DMS114 treated with DMSO at 0.1 percent for 48 hours (cell line): ENCODE measurements around the gene GOLIM4.
"Not testable (repeated sequence)": the region's sequence is repeated elsewhere in the genome, so short reads cannot be mapped to it uniquely, and the experiment has no call there.

ENCODE experiments used
- DNase-seq: peaks from one replicate; lab custom pipeline; 2025; ENCODE audit not compliant: unreplicated experiment; lab: John Stamatoyannopoulos, UW

Gene GOLIM4

GRCh38 chr3:168049367-168049974 lies 46.3 kb downstream of the GOLIM4 start:
- DNase-seq: no peak

GRCh38 chr3:168048414-168049330 lies 47.1 kb downstream of the GOLIM4 start:
- DNase-seq: no peak

- no peak for DNase-seq
Observed at GRCh38 chr3:168047936-168048335, 47.8 kb downstream of the GOLIM4 start.

DNA sequence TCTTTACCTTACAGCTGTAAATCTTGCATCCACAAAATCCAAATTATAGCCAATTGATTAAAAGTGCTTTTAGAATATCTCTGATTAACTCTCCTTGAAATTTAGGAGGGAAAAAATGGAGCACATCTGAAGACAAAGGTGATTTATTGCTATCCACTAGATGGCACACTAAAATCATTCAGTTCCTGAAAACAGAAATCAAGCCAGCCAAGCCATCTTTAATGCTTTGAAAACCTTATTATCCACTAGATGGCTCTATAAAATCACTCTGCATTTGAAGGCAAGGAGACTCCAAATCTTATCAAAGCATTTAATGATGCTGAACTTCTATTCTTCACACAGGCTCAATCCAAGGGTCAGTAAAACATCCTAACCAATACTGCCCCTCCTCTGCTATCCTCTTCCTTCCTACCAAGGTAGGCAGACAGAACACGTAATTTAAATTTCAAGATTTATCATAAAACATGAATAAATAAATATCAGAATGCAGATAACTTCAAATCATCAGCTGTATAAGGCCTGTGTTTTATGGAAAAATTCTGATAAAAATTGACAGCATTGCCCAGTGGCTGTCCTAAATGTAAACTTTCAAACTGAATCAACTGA lies 48.4 kb downstream of the GOLIM4 start:
- DNase-seq: peak; percentile 88

DNA sequence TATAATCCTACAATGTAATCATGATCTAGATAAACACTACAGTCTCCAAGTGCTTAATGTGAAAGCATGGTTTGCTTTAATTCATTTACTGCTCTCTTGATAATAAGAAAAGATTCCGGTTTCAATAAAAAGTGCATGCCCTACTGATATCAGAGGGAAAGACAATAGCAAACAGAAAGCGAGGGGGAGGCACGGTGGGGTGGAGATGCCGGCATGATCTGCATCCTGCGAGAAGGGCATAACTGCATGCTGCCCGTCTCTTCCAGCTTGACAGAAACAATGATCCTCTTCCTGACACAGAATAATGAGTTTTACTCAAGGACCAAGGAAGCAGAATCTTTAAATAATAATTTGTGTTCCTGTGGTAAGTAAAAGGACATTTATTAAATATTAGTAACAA lies 51.7 kb downstream of the GOLIM4 start:
- no peak for DNase-seq

DNA sequence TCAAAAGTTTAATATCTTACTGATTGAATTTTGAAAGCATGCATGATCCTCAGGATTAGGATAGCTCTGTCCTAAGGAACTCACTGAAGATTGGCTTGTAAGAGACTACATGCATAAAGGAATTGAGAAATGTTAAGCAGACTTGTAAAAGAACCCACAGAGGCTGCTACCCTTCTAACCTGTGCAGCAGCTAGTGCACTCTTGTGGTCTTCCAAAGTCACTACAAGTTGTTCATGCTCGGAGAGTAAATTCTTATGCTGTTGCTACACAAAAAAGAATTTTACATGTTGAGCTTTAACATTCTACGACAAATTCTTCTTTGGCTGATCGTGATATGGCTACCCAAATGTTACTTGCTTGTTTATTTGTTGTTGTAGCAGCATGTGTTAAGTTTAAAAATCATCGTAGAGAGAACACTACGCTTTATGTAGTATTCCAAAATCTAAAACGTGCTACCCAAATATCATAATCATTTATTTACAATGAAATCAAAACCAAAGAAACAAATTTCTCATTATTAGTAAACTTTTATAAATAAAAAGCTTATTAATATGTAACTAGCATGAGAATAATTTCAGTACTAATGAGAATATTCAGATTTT lies 55.0 kb downstream of the GOLIM4 start:
- peak; percentile 35 for DNase-seq

DNA sequence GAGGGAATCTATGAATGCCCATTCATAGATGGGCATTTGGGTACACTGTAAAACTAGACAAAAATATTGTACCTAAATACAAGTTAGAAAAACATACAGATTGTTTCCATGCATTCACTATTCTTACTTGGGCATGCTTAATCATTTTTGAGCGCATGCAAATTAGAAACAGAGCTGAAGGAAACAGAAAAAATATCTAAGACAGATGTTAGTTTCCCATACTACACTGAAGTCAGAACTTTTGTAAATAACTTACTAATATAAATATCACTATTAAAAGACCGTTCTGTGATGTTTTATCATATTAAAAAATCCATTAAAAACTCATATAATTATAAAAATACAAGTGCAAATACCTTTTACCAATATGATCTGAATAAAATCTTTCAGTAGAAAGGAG lies 58.7 kb downstream of the GOLIM4 start:
- no peak for DNase-seq

DNA sequence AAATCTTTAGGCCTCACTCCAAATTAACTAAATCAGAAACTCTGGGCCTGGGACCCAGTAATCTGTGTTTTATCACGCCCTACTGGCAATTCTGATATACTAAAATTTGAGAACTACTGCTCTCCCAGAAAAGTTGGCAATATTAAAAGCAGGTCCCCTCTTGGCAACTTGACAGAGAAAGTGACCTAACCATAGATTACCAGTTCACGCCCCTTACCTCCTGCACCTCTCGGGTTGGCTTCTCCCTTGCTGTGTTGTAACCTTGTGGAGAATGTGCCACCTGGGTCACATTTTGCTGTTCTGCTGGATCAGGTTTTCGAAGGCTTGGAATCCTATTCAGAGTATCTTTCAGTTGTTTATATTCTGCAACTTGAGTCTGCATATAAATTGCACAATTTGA lies 59.1 kb downstream of the GOLIM4 start:
- DNase-seq: no peak

GRCh38 chr3:168034152-168034928 lies 61.4 kb downstream of the GOLIM4 start:
- no peak for DNase-seq

DNA sequence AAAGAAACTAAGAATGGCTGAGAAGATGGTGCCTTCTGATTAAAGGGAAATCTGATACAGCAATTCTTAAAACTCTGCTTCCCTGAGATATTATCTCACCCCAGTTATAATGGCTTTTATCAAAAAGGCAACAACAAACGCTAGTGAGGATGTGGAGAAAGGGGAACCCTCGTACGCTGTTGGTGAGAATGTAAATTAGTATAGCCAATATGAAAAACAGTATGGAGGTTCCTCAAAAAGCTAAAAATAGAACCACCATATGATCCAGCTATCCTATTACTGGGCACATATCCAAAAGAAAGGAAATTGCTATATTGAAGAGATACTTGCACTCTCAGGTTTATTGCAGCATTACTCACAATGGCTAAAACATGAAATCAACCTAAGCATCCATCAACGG lies 65.1 kb downstream of the GOLIM4 start:
- DNase-seq: no peak

DNA sequence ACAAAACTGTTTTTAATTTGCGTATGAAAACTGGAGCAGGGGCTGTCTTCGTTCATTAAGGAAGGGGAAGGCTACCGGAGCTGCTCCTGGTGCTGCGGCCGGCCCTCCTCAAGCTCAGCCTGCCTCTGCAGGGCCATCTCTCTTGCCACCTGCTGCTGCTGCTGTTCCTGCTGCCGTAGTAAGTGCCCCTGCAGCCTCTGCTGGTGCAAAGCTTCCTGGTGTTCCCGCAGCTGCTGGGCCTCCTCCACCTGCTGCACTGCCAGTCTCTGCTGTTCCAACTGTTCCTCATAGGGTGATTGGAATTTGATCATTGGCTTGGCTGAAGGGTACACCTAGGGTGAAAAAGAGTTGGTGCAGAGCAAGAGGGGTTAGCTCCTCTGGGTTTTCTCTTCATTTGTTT lies 66.0 kb downstream of the GOLIM4 start:
- DNase-seq: no peak

DNA sequence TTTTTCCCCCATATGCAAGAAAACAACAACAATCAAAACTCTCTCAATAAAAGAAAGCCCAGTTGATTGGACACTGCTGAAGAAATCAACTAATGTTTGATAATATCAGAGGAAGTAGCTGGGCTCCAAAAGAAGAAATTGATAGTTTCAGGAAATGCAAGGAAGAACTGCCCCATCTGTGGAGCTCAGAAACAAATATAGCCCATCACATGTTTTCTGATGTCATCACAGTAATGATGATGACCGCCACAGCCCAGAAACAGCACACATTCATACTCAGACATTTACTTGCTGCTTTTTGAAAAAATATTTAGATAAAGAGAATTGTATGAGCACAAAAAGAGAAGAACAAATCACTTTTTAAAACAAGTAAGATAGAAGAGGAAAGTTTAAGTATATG lies 67.6 kb downstream of the GOLIM4 start:
- no peak for DNase-seq

GRCh38 chr3:168026764-168027163 lies 69.0 kb downstream of the GOLIM4 start:
- DNase-seq: no peak

GRCh38 chr3:168025076-168025475 lies 70.6 kb downstream of the GOLIM4 start:
- no peak for DNase-seq

DNA sequence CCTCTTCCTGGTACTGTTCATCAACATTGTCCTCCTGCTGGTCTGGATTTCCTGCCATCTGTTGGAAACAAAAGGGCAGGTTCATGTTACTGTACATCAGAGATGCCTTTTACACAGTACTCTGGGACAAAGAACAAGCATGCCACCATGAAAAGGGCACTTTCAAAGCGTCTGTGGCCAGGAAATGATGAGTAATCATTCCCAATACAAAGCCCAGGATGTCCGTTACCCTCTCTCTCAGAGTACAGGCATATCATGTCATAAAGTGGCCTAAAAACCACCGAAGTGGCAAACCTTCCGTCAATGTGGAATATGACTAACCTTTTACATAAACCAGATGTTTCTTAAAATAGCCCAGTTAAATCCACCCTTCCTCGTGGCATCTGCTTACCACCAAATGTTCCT lies 71.2 kb downstream of the GOLIM4 start:
- DNase-seq: no peak

GRCh38 chr3:168021737-168022450 lies 73.8 kb downstream of the GOLIM4 start:
- no peak for DNase-seq

- DNase-seq: not testable (repeated sequence)
Observed at GRCh38 chr3:168011280-168011679, 84.4 kb downstream of the GOLIM4 start.

DNA sequence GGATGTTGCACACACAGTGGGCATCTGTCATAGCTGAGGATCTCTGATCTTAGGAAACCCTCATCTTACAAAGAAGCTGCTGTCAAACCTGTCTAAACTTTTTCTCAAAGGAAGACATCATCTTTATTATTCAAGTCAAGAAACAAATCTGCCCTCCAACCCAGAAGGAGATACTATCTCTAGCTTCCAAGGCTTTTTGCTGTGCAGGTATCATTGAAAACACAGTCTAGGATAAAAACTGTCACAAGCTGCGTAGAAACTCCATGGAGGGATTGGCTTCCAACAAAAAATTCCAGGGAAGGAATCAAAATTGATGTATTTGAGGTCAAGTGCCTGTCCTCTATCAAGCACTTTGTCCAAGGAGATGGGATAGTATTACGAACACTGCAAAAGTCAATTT lies 89.1 kb downstream of the GOLIM4 start:
- DNase-seq: no peak

- DNase-seq: no peak
Observed at GRCh38 chr3:168003911-168004310, 91.8 kb downstream of the GOLIM4 start.

- no peak for DNase-seq
Observed at GRCh38 chr3:168002786-168003368, 92.8 kb downstream of the GOLIM4 start.
